ENCODE data around the gene CPA5.
"Not testable (repeated sequence)": the region's sequence is repeated elsewhere in the genome, so short reads cannot be mapped to it uniquely, and the experiment has no call there.

Gene CPA5, protein sequence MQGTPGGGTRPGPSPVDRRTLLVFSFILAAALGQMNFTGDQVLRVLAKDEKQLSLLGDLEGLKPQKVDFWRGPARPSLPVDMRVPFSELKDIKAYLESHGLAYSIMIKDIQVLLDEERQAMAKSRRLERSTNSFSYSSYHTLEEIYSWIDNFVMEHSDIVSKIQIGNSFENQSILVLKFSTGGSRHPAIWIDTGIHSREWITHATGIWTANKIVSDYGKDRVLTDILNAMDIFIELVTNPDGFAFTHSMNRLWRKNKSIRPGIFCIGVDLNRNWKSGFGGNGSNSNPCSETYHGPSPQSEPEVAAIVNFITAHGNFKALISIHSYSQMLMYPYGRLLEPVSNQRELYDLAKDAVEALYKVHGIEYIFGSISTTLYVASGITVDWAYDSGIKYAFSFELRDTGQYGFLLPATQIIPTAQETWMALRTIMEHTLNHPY

GRCh38 chr7:130344271-130344866, at the start of gene CPA5:
CPA5 (plus strand) TSS chr7:130344816; CDS start chr7:130346486, 1,670 bp downstream.
- DNase-seq: peak in 1 of 3 experiments; percentile 33

GRCh38 chr7:130296221-130296951, 48.2 kb upstream of the CPA5 start:
- DNase-seq: no peak

DNA sequence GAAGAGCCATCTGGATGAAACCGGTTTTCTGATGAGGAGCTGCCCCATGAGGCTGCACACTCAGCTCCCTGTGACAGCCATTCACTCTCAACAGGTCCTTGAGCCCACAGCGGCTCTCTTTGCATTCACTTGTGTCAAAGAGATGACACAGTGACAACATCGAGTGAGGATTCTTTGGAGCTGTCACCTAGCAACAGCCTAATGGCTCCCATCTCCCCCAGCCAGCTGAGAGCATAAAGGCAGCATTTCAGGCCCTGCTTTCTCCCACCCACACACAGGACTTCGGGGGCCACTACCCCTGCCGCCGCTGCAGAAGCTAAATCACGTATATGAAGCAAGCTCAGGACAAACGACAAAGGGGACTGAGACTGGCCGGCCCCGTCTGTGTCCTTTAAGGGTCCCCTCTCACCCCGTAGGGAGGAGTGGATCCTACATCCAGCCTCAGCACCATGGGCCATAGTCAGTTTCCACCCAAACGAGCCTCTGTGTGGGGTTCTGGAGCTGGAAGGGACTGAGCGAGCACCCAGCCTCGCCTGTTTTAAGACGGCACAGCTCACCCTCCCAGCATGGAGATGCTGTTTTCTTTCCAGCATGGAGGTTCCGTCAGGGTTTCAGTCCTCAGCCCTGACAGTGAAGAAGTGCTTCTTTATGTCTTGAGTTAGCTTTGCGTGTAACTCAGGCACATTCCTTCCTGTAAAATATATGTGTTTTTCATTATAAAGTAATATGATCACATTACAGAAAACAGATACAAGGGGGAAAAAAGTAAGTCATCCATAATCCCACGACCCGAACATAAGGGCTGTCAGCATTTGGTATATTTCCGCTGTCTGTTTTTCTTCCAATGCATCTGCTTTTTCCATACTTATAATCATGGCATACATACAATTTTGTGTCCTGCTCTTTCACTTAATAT, 46.7 kb upstream of the CPA5 start:
- DNase-seq: peak; percentile 51 to 99 (median 86)

DNA sequence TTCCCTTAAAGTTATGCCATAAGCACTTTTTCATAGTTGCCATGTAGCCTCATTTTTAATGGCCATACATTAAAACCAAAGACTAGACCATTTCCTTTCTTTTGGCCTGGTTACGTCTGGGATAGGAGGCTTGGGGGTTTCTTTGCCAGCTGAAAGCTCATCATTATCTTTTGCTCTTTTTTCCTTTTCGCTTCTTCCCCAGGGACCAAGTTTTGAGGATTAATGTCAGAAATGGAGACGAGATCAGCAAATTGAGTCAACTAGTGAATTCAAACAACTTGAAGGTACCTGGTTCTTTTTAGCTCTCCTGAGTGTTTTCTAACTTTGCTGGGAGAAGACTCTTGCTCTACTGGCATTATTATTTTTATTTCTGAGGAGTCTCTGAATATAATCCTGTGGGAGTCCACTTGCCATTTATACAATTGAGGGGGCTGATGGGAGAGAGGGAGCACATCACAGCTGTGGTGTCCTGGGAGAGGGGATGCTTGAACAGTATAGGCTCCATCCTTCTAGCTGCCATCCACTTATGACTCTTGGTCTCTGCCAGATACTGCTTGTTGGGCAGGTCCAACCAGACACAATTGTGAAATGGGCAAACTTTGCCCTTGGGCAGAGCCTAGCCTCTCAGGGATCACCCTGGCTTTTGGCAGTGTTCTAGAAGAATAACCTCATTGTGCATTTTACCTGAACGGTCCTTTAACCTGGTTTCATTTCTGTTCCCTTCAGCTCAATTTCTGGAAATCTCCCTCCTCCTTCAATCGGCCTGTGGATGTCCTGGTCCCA, 45.9 kb upstream of the CPA5 start:
- no peak for DNase-seq

DNA sequence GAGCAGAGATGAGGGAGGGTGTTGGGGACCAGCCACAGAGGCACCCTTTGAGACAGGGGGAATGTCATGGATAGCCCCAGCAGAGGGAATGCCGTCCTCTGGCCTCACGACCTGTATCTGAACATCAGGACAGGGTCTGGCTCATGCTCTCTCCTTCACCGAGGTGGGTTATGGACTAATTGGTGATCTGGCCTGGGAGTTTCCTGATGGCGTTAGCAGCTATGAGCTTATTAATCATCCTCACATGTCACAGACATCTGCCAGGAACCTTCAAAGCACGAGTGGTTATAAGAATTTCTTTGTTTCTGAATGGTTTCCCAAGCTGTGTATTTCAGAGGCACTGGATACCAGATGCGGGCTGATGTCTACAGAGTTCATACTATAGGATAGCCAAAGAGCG, 44.8 kb upstream of the CPA5 start:
- DNase-seq: peak in 1 of 3 experiments; percentile 13

- no peak for DNase-seq
Measured at GRCh38 chr7:130301501-130302020, 43.1 kb upstream of the CPA5 start.

DNA sequence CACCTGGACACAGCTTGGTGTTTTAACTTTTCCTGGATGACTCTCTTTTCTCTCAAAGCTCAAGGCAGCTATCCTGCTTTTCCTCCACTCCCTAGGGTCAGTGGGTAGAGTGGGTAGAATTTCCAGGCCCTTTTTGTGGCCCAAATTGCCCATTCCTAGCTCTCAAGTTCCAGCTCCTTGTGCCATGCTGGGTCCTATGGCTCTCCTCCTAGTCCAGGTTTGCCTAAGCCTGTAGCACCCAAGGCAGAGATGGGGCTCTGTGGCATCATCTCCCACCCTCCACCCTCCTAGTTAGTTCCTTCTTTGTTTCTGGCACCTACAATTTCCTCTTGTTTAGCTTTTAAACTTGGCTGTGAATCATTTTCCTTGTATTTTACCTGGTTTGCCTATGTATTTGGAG, 42.0 kb upstream of the CPA5 start:
- no peak for DNase-seq

GRCh38 chr7:130303127-130303526, 41.5 kb upstream of the CPA5 start:
- DNase-seq: peak in 1 of 3 experiments; percentile 53

- DNase-seq: peak in 1 of 3 experiments; percentile 50
Measured at GRCh38 chr7:130303551-130303950, 41.1 kb upstream of the CPA5 start.

- DNase-seq: no peak
Measured at GRCh38 chr7:130303982-130304381, 40.6 kb upstream of the CPA5 start.

- no peak for DNase-seq
Measured at GRCh38 chr7:130304878-130305277, 39.7 kb upstream of the CPA5 start.

DNA sequence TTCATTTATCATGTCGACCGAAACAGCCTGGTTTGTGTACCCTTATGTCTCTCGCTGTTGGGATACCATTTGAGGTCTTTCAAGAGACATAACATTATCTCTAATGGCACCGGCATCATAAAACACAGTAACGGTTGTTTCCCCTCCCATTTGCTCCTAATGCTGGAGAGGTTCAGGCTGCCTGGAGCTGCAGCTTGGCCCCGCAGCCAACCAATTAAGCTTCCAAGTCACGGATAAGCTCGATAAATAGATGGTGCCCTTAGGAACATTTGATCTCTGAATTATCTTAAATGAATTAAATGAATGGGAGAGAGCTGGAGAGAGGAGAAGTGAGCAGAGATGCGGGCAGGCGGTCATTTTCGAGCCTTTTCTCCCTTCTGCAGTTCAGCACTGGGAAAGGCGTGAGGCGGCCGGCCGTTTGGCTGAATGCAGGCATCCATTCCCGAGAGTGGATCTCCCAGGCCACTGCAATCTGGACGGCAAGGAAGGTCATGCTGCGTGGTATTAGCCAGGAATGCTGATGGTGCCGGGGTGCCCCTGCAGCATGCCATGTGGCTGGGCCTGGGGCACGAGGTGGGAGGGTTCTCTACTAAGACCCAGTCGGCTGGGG, 39.1 kb upstream of the CPA5 start:
- no peak for DNase-seq

DNA sequence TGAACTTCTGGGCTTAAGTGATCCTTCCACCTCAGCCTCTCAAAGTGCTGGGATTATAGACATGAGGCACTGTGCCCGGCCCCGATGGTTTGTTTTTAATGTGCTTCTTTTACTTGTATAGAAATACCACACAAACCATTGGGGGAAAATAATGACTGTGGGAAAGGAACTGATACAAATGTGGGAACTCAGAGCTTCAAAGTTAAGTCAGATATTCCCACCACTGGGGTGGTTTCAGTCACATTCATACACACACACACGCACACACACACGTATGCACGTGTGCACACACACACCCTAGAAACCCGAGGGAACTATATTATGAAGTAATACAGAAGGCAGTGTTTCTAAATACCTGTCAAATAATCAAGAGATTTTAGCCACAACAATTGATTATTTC, 34.6 kb upstream of the CPA5 start:
- no peak for DNase-seq

- no peak for DNase-seq
Measured at GRCh38 chr7:130314305-130314704, 30.3 kb upstream of the CPA5 start.

GRCh38 chr7:130319541-130319940, 25.1 kb upstream of the CPA5 start:
- DNase-seq: no peak

GRCh38 chr7:130321542-130322229, 22.9 kb upstream of the CPA5 start:
- DNase-seq: not testable (repeated sequence)

GRCh38 chr7:130322615-130323014, 22.0 kb upstream of the CPA5 start:
- DNase-seq: peak in 2 of 3 experiments; percentile 31 to 57

- DNase-seq: peak in 2 of 3 experiments; percentile 53 to 82
Measured at GRCh38 chr7:130324306-130324943, 20.2 kb upstream of the CPA5 start.

- DNase-seq: peak in 1 of 3 experiments; percentile 65
Measured at GRCh38 chr7:130329681-130330080, 14.9 kb upstream of the CPA5 start.
